Peyer's patch (tissue), 4 donors: ENCODE measurements around the gene GAD1. TPM values are rescaled to one million over a fixed set of nuclear protein-coding genes. Genes with fewer than 3 reads are reported as not detected.

ENCODE experiments used
- DNase-seq, 3 donors: peaks; one replicate each; pipeline ENCODE4 v3.0.0-alpha.2; 2017 to 2019
- H3K27ac ChIP-seq, 4 donors: fragments of 200-600 bp; sonication (generic); one replicate each; pipeline ENCODE4 v1.5.1; 2016 to 2019
- H3K27me3 ChIP-seq, 2 donors: fragments of 200-600 bp; sonication (generic); one replicate each; pipeline ENCODE4 v1.5.1; 2019
- H3K36me3 ChIP-seq, 3 donors: fragments of 200-600 bp; sonication (generic); one replicate each; pipeline ENCODE4 v1.5.1; 2016 to 2019
- H3K4me1 ChIP-seq, 4 donors: fragments of 200-600 bp; sonication (generic); one replicate each; pipeline ENCODE4 v1.5.1; 2016 to 2019
- H3K4me3 ChIP-seq, 4 donors: fragments of 200-600 bp; sonication (generic); 1 replicate in 3 of 4; 2 replicates in 1 of 4; pipeline ENCODE4 v1.5.1; 2016 to 2019; ENCODE audit warnings: mild to moderate bottlenecking in 1 of 4
- H3K9me3 ChIP-seq, 4 donors: fragments of 200-600 bp; sonication (generic); one replicate each; pipeline ENCODE4 v1.5.1; 2016 to 2019; ENCODE audit warnings: mild to moderate bottlenecking in 1 of 4
- POLR2A ChIP-seq, 2 donors: fragments of 450-650 bp; IDR thresholded peaks; one replicate each; pipeline ENCODE4 v1.5.1; 2017; ENCODE audit warnings: antibody characterized with exemption in 2 of 2, mild to moderate bottlenecking in 2 of 2, moderate library complexity in 2 of 2
- small RNA-seq, 2 donors: library from RNA; depleted of rRNA; stranded (forward); fragments of <200 nt; gene quantifications; one replicate each; pipeline ENCODE3, GENCODE V24; 2016
- total RNA-seq, 4 donors: library from RNA; depleted of rRNA; stranded (reverse); fragments of >200 nt; gene quantifications; one replicate each; pipeline ENCODE4 v1.1.0, GENCODE V29; 2016
- TF ChIP-seq, protein P1 (sequence below), 6 experiments: fragments of 450-650 bp in 4 of 6; fragments of 200-600 bp in 2 of 6; sonication (generic) in 1 of 6; IDR thresholded peaks; one replicate each; pipeline ENCODE4 v1.5.1; 2017 to 2019; ENCODE audit warnings: antibody characterized with exemption in 6 of 6, mild to moderate bottlenecking in 3 of 6, moderate library complexity in 1 of 6

GAD1 gene
- total RNA-seq, 4 donors from 2014 or later: not detected

DNA sequence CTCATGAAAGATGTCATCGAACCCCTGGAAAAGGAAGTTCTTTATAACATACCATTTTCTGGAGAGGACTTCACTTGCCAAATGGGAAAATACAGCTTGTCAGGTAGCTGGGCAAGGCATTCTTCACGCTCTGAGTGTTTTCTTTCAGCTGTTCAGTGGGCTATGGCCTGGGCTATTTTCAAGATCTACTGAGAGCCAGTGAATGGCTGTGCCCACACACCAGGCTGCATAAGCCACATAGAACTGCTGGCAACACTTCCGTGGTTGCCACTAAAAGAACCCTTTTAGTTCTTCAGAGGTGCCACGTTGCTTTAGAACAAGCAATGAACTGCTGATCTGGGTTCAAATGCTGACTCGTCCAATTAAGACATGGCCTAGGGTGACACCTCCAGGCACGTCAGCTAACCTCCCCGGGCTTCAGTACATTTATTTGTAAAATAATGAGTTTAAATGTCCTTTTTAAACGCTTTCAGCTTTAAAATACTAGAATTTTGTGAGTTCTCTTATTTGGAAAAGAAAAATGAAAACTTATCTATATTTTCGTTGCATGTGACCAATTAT is 75.8 kb downstream of the GAD1 start:
- DNase-seq: no peak
- H3K4me1 ChIP-seq: no peaks in the 10 kb centered on the region
- no peaks in the 10 kb centered on the region for H3K27me3 ChIP-seq
- no peak overlapping the region for H3K27ac ChIP-seq
- H3K9me3 ChIP-seq: no peaks in the 10 kb centered on the region
- no peak for TF ChIP-seq POLR2A (IDR thresholded peaks at IDR 0.05)
- TF ChIP-seq, protein P1, sequence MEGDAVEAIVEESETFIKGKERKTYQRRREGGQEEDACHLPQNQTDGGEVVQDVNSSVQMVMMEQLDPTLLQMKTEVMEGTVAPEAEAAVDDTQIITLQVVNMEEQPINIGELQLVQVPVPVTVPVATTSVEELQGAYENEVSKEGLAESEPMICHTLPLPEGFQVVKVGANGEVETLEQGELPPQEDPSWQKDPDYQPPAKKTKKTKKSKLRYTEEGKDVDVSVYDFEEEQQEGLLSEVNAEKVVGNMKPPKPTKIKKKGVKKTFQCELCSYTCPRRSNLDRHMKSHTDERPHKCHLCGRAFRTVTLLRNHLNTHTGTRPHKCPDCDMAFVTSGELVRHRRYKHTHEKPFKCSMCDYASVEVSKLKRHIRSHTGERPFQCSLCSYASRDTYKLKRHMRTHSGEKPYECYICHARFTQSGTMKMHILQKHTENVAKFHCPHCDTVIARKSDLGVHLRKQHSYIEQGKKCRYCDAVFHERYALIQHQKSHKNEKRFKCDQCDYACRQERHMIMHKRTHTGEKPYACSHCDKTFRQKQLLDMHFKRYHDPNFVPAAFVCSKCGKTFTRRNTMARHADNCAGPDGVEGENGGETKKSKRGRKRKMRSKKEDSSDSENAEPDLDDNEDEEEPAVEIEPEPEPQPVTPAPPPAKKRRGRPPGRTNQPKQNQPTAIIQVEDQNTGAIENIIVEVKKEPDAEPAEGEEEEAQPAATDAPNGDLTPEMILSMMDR (IDR thresholded peaks at IDR 0.05): no peak
- H3K4me3 ChIP-seq: no peak overlapping the region
- no peaks in the 10 kb centered on the region for H3K36me3 ChIP-seq

DNA sequence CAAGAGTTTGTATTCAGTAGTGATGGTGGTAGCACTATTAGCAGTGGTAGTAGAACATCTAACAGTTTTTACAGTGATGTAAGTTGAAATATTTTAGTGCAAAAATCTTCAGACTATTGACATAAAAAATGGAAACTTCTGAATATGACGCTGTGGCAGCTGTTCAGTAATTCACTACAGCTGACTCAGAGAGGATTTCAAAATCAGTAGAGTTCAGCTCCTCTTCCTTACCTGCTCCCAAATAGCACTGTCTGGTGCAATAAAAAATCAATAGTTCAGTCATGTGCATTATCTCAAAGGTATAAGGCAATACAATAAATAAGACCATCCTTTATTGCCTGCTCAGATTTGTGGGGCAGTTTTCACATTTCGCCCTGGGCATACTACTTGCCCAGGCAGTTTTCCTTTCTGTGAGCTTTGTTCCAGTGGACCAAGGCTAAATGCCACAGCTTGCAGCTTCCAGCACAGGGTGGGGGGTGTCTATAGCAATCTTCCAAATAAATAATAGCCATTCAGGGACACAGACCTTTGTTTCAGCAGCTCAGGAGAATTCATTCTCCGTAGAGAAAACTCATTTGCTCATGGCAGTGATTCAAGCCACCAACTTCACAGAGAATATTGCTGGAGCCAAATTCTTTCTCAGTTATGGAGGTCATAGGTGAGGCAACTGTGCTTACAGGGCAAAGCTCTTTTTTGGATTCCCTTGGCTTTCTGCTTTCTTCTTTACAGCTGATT is 78.5 kb downstream of the GAD1 start:
- no peak for TF ChIP-seq POLR2A (IDR thresholded peaks at IDR 0.05)
- TF ChIP-seq, protein P1 (IDR thresholded peaks at IDR 0.05): no peak
- H3K4me1 ChIP-seq: no peaks in the 10 kb centered on the region

DNA sequence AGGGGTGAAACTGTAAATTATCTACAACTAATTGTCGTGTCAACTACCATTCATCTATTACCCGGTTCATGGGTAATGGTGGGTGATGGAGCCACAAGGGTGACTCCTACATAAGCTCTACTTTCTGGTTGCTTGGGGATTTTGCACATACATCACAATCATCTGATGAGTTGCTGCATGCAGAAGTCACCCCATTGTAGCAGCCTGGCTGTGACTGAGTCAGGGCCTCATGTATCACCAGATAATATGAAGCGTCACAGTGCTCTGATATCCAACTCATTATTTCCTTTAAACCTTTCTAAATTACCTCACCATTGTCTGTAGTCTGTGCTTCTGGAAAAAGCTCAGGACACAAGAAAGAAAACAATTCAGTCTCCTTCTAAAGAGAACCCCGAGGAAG is 79.9 kb downstream of the GAD1 start:
- Histone ChIP-seq H3K36me3 (no peaks in the 10 kb centered on the region), H3K27me3 (no peaks in the 10 kb centered on the region), H3K9me3 (no peaks in the 10 kb centered on the region), H3K4me1 (no peaks in the 10 kb centered on the region), H3K4me3 (no peak overlapping the region), H3K27ac (no peak overlapping the region)
- TF ChIP-seq, protein P1 (IDR thresholded peaks at IDR 0.05): no peak
- no peak for TF ChIP-seq POLR2A (IDR thresholded peaks at IDR 0.05)
- DNase-seq: no peak

More for the DNA sequence above, 78.5 kb downstream of the GAD1 start:
- Histone ChIP-seq H3K4me3 (no peak overlapping the region), H3K27ac (no peak overlapping the region), H3K36me3 (no peaks in the 10 kb centered on the region), H3K27me3 (no peaks in the 10 kb centered on the region), H3K9me3 (no peaks in the 10 kb centered on the region)
- DNase-seq: no peak

DNA sequence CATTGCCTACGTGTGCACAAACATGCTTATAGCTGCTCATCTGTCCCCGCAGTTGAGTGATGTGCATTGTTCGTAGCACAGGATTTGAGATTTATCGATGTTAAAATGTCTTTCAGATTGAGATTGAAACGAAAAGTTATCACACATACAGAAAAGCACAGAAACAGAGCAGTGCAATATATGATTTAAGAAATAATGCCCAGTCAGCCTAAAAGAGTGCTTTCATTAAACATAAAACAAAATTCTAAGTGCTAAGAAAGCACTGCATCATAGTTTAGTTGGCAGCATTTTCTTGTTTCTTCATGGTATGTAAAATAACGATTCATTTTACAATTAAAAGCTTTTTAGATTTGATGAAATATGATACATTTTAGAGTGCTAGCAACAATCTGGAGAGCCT is 80.4 kb downstream of the GAD1 start:
- Histone ChIP-seq H3K9me3 (no peaks in the 10 kb centered on the region), H3K4me1 (no peaks in the 10 kb centered on the region), H3K36me3 (no peaks in the 10 kb centered on the region), H3K27me3 (no peaks in the 10 kb centered on the region), H3K4me3 (no peak overlapping the region), H3K27ac (no peak overlapping the region)
- TF ChIP-seq, protein P1 (IDR thresholded peaks at IDR 0.05): no peak
- no peak for TF ChIP-seq POLR2A (IDR thresholded peaks at IDR 0.05)
- DNase-seq: no peak

DNA sequence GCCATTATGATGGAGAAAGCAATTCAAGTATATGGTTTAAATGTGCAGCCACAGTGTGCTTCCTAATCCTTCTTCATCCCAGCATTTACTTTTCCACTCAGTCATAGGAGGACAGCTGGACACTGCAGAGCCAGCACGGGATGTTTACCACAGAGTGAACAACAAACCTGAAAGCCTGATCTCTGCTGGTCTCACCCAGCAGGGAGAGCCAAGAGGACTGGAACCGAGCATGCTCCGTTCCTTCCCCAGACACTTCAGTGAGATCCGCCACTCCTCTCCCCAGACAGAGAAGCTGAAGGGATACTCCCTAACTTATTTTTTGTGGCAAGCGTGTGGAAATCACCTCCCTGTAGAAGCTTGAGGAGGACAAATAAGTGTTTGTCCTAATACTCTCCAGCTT is 89.2 kb downstream of the GAD1 start:
- Histone ChIP-seq H3K36me3 (no peaks in the 10 kb centered on the region), H3K9me3 (peaks cover 0 to 13% (median 0%) of the 10 kb centered on the region in 4 donors), H3K27me3 (no peaks in the 10 kb centered on the region), H3K4me3 (no peak overlapping the region), H3K4me1 (no peaks in the 10 kb centered on the region), H3K27ac (no peak overlapping the region)
- DNase-seq: no peak
- TF ChIP-seq, protein P1 (IDR thresholded peaks at IDR 0.05): no peak
- TF ChIP-seq POLR2A (IDR thresholded peaks at IDR 0.05): no peak

Small RNA genes within 50 kb of the gene (small RNA-seq; reads per million reads assigned to genes)
- gene RF00019: 0 reads per million in 2 donors

Other genes with a start within 250 kb of the GAD1 start
- gene SP5, start 101.5 kb upstream of the GAD1 start, total RNA-seq: 1 to 10 TPM in 1 of 4 donors, under 1 TPM in 2, not detected in 1; 0.40 to 2.8 (median 0.88) TPM
- not detected for gene ERICH2, start 46.5 kb upstream of the GAD1 start, total RNA-seq
- gene GORASP2, start 112.4 kb downstream of the GAD1 start, total RNA-seq: 10 to 100 TPM; 30.6 to 45.2 (median 35.3) TPM